ENCODE measurements around the gene RP9.

RP9 gene

DNA sequence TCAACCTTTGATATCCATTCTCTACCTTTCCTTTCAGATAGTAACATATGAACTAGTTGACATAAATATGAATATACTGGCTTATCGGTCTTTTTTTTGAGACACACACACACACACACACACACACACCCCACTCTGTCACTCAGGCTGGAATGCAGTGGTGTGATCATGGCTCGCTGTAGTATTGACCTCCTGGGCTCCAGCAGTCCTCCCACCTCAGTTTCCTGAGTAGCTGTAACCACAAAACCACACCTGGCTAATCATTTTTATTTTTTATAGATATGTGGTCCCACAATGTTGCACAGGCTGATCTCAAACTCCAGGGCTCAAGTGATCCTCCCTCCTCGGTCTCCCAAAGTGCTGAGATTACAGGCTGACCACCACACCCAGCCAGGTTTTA, 32.5 kb downstream of the RP9 start:
- no peak overlapping the region for H3K27ac ChIP-seq (ENCODE audit: low read length)
- no peaks in the 10 kb centered on the region for H3K79me2 ChIP-seq (ENCODE audit: low read length)
- no peaks in the 10 kb centered on the region for H4K20me1 ChIP-seq (ENCODE audit: insufficient read depth, low read length)
- no peak overlapping the region for H2AFZ ChIP-seq (ENCODE audit: low read depth, low read length)
- no peak overlapping the region for H3K4me2 ChIP-seq (ENCODE audit: low read length)
- no peaks in the 10 kb centered on the region for H3K36me3 ChIP-seq (replicated peaks; ENCODE audit: low read depth, low read length)
- H3K4me3 ChIP-seq (ENCODE audit: low read length), result no peak overlapping the region
- H3K9me3 ChIP-seq (ENCODE audit: insufficient read depth, low read length), result no peaks in the 10 kb centered on the region
- no peaks in the 10 kb centered on the region for H3K27me3 ChIP-seq (ENCODE audit: low read depth, low read length)
- H3K9ac ChIP-seq (ENCODE audit: low read length), result no peak overlapping the region
- no peak for TF ChIP-seq EZH2phosphoT487 (IDR thresholded peaks at IDR 0.05; ENCODE audit: low read depth)
- no peaks in the 10 kb centered on the region for H3K4me1 ChIP-seq (ENCODE audit: low read length)

DNA sequence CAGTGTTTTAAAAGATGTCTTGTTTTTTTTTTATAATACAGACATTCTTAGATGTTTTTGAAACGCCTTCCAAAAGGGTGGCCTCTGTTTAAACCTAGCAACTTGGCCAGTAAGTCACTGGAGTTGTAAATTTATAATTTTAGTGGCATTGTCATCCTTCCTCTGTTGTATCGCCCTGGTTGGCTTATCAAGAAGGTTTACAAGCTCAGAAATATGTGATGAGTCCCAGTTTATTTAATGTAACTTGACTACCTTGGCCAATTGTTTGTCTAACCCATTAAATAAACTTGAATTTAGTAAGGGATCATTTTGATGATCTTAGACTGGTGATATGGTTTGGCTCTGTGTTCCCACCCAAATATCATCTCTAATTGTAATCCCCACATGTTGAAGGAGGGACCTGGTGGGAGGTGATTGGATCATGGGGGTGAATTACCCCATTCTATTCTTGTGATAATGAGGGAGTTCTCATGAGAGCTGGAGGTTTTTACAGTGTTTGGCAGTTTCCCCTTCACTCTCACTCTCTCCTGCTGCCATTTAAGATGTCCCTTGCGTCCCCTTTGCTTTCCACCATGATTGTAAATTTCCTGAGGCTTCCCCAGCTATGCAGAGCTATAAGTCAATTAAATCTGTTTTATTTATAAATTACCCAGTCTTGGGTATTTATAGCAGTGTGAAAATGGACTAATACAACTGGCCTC, 33.2 kb downstream of the RP9 start:
- TF ChIP-seq EZH2phosphoT487 (IDR thresholded peaks at IDR 0.05; ENCODE audit: low read depth) (no peak), CTCF (IDR thresholded peaks at IDR 0.05; ENCODE audit: low read depth, low read length) (no peak)
- no peaks in the 10 kb centered on the region for H3K4me1 ChIP-seq (ENCODE audit: low read length)
- no peaks in the 10 kb centered on the region for H3K27me3 ChIP-seq (ENCODE audit: low read depth, low read length)
- no peak overlapping the region for H3K4me3 ChIP-seq (ENCODE audit: low read length)
- H3K79me2 ChIP-seq (ENCODE audit: low read length), result no peaks in the 10 kb centered on the region
- no peak overlapping the region for H3K27ac ChIP-seq (ENCODE audit: low read length)
- no peak overlapping the region for H3K9ac ChIP-seq (ENCODE audit: low read length)
- H3K9me3 ChIP-seq (ENCODE audit: insufficient read depth, low read length), result no peaks in the 10 kb centered on the region
- no peak overlapping the region for H2AFZ ChIP-seq (ENCODE audit: low read depth, low read length)
- H3K4me2 ChIP-seq (ENCODE audit: low read length), result no peak overlapping the region
- no peaks in the 10 kb centered on the region for H4K20me1 ChIP-seq (ENCODE audit: insufficient read depth, low read length)
- H3K36me3 ChIP-seq (replicated peaks; ENCODE audit: low read depth, low read length), result no peaks in the 10 kb centered on the region

DNA sequence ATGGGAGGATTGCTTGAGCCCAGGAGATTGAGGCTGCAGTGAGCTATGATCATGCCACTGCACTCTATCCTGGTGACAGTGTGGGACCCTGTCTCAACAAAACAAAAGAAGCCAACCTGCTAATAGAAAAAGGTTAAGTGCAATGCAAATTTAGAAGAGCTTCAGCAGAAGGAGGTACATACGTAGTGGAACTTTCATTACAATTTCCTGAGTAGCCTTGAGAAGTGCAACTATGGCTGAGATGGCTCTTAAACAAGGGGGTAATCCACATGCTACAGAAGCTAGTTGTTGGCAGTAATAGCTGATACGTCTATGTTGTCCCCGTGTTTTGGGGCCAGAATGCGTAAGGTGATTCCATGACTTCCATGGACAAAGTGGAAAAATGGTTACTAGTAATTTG, 36.0 kb downstream of the RP9 start:
- H3K9ac ChIP-seq (ENCODE audit: low read length), result no peak overlapping the region
- H3K4me2 ChIP-seq (ENCODE audit: low read length), result no peak overlapping the region
- H3K4me1 ChIP-seq (ENCODE audit: low read length), result no peaks in the 10 kb centered on the region
- no peak overlapping the region for H2AFZ ChIP-seq (ENCODE audit: low read depth, low read length)
- H3K36me3 ChIP-seq (replicated peaks; ENCODE audit: low read depth, low read length), result no peaks in the 10 kb centered on the region
- TF ChIP-seq EZH2phosphoT487 (IDR thresholded peaks at IDR 0.05; ENCODE audit: low read depth) (no peak), CTCF (IDR thresholded peaks at IDR 0.05; ENCODE audit: low read depth, low read length) (no peak)
- H4K20me1 ChIP-seq (ENCODE audit: insufficient read depth, low read length), result no peaks in the 10 kb centered on the region
- no peaks in the 10 kb centered on the region for H3K79me2 ChIP-seq (ENCODE audit: low read length)
- H3K4me3 ChIP-seq (ENCODE audit: low read length), result no peak overlapping the region
- H3K9me3 ChIP-seq (ENCODE audit: insufficient read depth, low read length), result no peaks in the 10 kb centered on the region
- no peaks in the 10 kb centered on the region for H3K27me3 ChIP-seq (ENCODE audit: low read depth, low read length)
- H3K27ac ChIP-seq (ENCODE audit: low read length), result no peak overlapping the region

GRCh38 chr7:33072471-33072870, 36.7 kb downstream of the RP9 start:
- no peaks in the 10 kb centered on the region for H4K20me1 ChIP-seq (ENCODE audit: insufficient read depth, low read length)
- TF ChIP-seq EZH2phosphoT487 (IDR thresholded peaks at IDR 0.05; ENCODE audit: low read depth), result no peak
- no peak for TF ChIP-seq CTCF (IDR thresholded peaks at IDR 0.05; ENCODE audit: low read depth, low read length)
- H3K79me2 ChIP-seq (ENCODE audit: low read length), result no peaks in the 10 kb centered on the region
- no peak overlapping the region for H3K27ac ChIP-seq (ENCODE audit: low read length)
- H3K9ac ChIP-seq (ENCODE audit: low read length), result no peak overlapping the region
- H3K36me3 ChIP-seq (replicated peaks; ENCODE audit: low read depth, low read length), result no peaks in the 10 kb centered on the region
- no peak overlapping the region for H3K4me3 ChIP-seq (ENCODE audit: low read length)
- no peaks in the 10 kb centered on the region for H3K4me1 ChIP-seq (ENCODE audit: low read length)
- H3K9me3 ChIP-seq (ENCODE audit: insufficient read depth, low read length), result no peaks in the 10 kb centered on the region
- H3K4me2 ChIP-seq (ENCODE audit: low read length), result no peak overlapping the region
- no peak overlapping the region for H2AFZ ChIP-seq (ENCODE audit: low read depth, low read length)
- H3K27me3 ChIP-seq (ENCODE audit: low read depth, low read length), result no peaks in the 10 kb centered on the region

All from OCI-LY3 (cell line).